Measurements from ENCODE around the gene POLE.

POLE gene

GRCh38 chr12:132625731-132626430 lies 61.3 kb downstream of the POLE start:
- H2BK5ac ChIP-seq (ENCODE audit: low read depth, low read length, poor library complexity, severe bottlenecking), result no peak overlapping the region
- no peak overlapping the region for H3K14ac ChIP-seq (ENCODE audit: low read length in 2 of 2)
- H3K4me3 ChIP-seq (ENCODE audit: insufficient read depth in 1 of 2, low read depth in 1 of 2, low read length in 2 of 2), result no peak overlapping the region

GRCh38 chr12:132624910-132625630 lies 62.1 kb downstream of the POLE start:
- no peak overlapping the region for H2BK12ac ChIP-seq (ENCODE audit: low read length in 2 of 2)
- H3K23ac ChIP-seq (ENCODE audit: low read length in 2 of 2), result no peak overlapping the region
- H3K9ac ChIP-seq (ENCODE audit: low read length), result no peak overlapping the region
- no peak overlapping the region for H3K4ac ChIP-seq (ENCODE audit: low read depth in 1 of 2, low read length in 2 of 2)
- no peak overlapping the region for H3K14ac ChIP-seq (ENCODE audit: low read length in 2 of 2)
- H3K79me1 ChIP-seq (replicated peaks; ENCODE audit: low read length, poor library complexity, severe bottlenecking), result no peaks in the 10 kb centered on the region
- H3K36me3 ChIP-seq (ENCODE audit: control insufficient read depth in 1 of 2, insufficient read depth in 2 of 2, low read depth in 1 of 2, low read length in 2 of 2), result peaks cover 32 to 37% of the 10 kb centered on the region in 2 experiments
- no peak overlapping the region for H4K91ac ChIP-seq (ENCODE audit: low read length)
- no peak for DNase-seq
- no peak overlapping the region for H2AK5ac ChIP-seq (ENCODE audit: low read length, severe bottlenecking)
- peaks cover 5 to 15% of the 10 kb centered on the region in 2 experiments for H3K27me3 ChIP-seq (ENCODE audit: control insufficient read depth in 1 of 2, insufficient read depth in 1 of 2, low read length in 2 of 2)
- no peak overlapping the region for H2BK15ac ChIP-seq (ENCODE audit: low read depth, poor library complexity, severe bottlenecking)
- H2AFZ ChIP-seq (ENCODE audit: low read depth, low read length), result no peak overlapping the region
- H3K9me3 ChIP-seq (ENCODE audit: control insufficient read depth, low read length), result no peaks in the 10 kb centered on the region
- H2BK5ac ChIP-seq (ENCODE audit: low read depth, low read length, poor library complexity, severe bottlenecking), result no peak overlapping the region
- peaks cover 19% of the 10 kb centered on the region for H3K4me1 ChIP-seq (ENCODE audit: control insufficient read depth, insufficient read depth, low read depth, low read length)
- H3K4me3 ChIP-seq (ENCODE audit: insufficient read depth in 1 of 2, low read depth in 1 of 2, low read length in 2 of 2), result no peak overlapping the region
- no peak overlapping the region for H3K18ac ChIP-seq (ENCODE audit: low read depth in 1 of 2, low read length in 2 of 2)
- H4K8ac ChIP-seq (ENCODE audit: low read length), result no peak overlapping the region
- H3K27ac ChIP-seq (ENCODE audit: low read length, poor library complexity, severe bottlenecking), result no peak overlapping the region
- H3K4me2 ChIP-seq (ENCODE audit: low read length, poor library complexity, severe bottlenecking), result no peak overlapping the region
- H2BK120ac ChIP-seq (ENCODE audit: low read depth, low read length), result no peak overlapping the region
- 97% methylated on average over 32 of the region's 32 CpGs for WGBS

More at GRCh38 chr12:132625731-132626430, 61.3 kb downstream of the POLE start:
- no peak overlapping the region for H3K18ac ChIP-seq (ENCODE audit: low read depth in 1 of 2, low read length in 2 of 2)
- H2AFZ ChIP-seq (ENCODE audit: low read depth, low read length), result no peak overlapping the region
- no peaks in the 10 kb centered on the region for H3K79me1 ChIP-seq (replicated peaks; ENCODE audit: low read length, poor library complexity, severe bottlenecking)
- H2BK12ac ChIP-seq (ENCODE audit: low read length in 2 of 2), result no peak overlapping the region
- H3K27me3 ChIP-seq (ENCODE audit: control insufficient read depth in 1 of 2, insufficient read depth in 1 of 2, low read length in 2 of 2), result peaks cover 0 to 8% of the 10 kb centered on the region in 2 experiments
- 97% methylated on average over 24 of the region's 24 CpGs for WGBS
- peaks cover 19% of the 10 kb centered on the region for H3K4me1 ChIP-seq (ENCODE audit: control insufficient read depth, insufficient read depth, low read depth, low read length)
- H3K4me2 ChIP-seq (ENCODE audit: low read length, poor library complexity, severe bottlenecking), result no peak overlapping the region
- no peak for DNase-seq
- no peak overlapping the region for H3K27ac ChIP-seq (ENCODE audit: low read length, poor library complexity, severe bottlenecking)
- no peak overlapping the region for H4K8ac ChIP-seq (ENCODE audit: low read length)
- H3K23ac ChIP-seq (ENCODE audit: low read length in 2 of 2), result no peak overlapping the region
- H3K36me3 ChIP-seq (ENCODE audit: control insufficient read depth in 1 of 2, insufficient read depth in 2 of 2, low read depth in 1 of 2, low read length in 2 of 2), result peaks cover 37 to 38% of the 10 kb centered on the region in 2 experiments
- no peak overlapping the region for H3K9ac ChIP-seq (ENCODE audit: low read length)
- H3K4ac ChIP-seq (ENCODE audit: low read depth in 1 of 2, low read length in 2 of 2), result no peak overlapping the region
- no peak overlapping the region for H2BK15ac ChIP-seq (ENCODE audit: low read depth, poor library complexity, severe bottlenecking)
- no peak overlapping the region for H2AK5ac ChIP-seq (ENCODE audit: low read length, severe bottlenecking)
- H4K91ac ChIP-seq (ENCODE audit: low read length), result no peak overlapping the region
- no peak overlapping the region for H2BK120ac ChIP-seq (ENCODE audit: low read depth, low read length)
- no peaks in the 10 kb centered on the region for H3K9me3 ChIP-seq (ENCODE audit: control insufficient read depth, low read length)

- Histone ChIP-seq H3K4me2 (ENCODE audit: low read length, poor library complexity, severe bottlenecking) (no peak overlapping the region), H2BK5ac (ENCODE audit: low read depth, low read length, poor library complexity, severe bottlenecking) (no peak overlapping the region), H3K27ac (ENCODE audit: low read length, poor library complexity, severe bottlenecking) (no peak overlapping the region), H4K8ac (ENCODE audit: low read length) (no peak overlapping the region), H2BK12ac (ENCODE audit: low read length in 2 of 2) (no peak overlapping the region), H2BK15ac (ENCODE audit: low read depth, poor library complexity, severe bottlenecking) (no peak overlapping the region), H3K4me1 (ENCODE audit: control insufficient read depth, insufficient read depth, low read depth, low read length) (peaks cover 19% of the 10 kb centered on the region), H3K4ac (ENCODE audit: low read depth in 1 of 2, low read length in 2 of 2) (no peak overlapping the region), H2AFZ (ENCODE audit: low read depth, low read length) (no peak overlapping the region), H4K91ac (ENCODE audit: low read length) (no peak overlapping the region), H3K9ac (ENCODE audit: low read length) (no peak overlapping the region), H3K79me1 (replicated peaks; ENCODE audit: low read length, poor library complexity, severe bottlenecking) (no peaks in the 10 kb centered on the region), H2BK120ac (ENCODE audit: low read depth, low read length) (no peak overlapping the region), H3K14ac (ENCODE audit: low read length in 2 of 2) (no peak overlapping the region), H2AK5ac (ENCODE audit: low read length, severe bottlenecking) (no peak overlapping the region), H3K4me3 (ENCODE audit: insufficient read depth in 1 of 2, low read depth in 1 of 2, low read length in 2 of 2) (no peak overlapping the region), H3K23ac (ENCODE audit: low read length in 2 of 2) (no peak overlapping the region), H3K9me3 (ENCODE audit: control insufficient read depth, low read length) (no peaks in the 10 kb centered on the region), H3K36me3 (ENCODE audit: control insufficient read depth in 1 of 2, insufficient read depth in 2 of 2, low read depth in 1 of 2, low read length in 2 of 2) (peaks cover 24 to 36% of the 10 kb centered on the region in 2 experiments), H3K27me3 (ENCODE audit: control insufficient read depth in 1 of 2, insufficient read depth in 1 of 2, low read length in 2 of 2) (peaks cover 12 to 19% of the 10 kb centered on the region in 2 experiments), H3K18ac (ENCODE audit: low read depth in 1 of 2, low read length in 2 of 2) (no peak overlapping the region)
- no peak for DNase-seq
- 97% methylated on average over 22 of the region's 22 CpGs for WGBS
These were observed 62.8 kb downstream of the POLE start for GRCh38 chr12:132624186-132624855.
